Measurements from ENCODE around the gene GDF7.

Gene GDF7

DNA sequence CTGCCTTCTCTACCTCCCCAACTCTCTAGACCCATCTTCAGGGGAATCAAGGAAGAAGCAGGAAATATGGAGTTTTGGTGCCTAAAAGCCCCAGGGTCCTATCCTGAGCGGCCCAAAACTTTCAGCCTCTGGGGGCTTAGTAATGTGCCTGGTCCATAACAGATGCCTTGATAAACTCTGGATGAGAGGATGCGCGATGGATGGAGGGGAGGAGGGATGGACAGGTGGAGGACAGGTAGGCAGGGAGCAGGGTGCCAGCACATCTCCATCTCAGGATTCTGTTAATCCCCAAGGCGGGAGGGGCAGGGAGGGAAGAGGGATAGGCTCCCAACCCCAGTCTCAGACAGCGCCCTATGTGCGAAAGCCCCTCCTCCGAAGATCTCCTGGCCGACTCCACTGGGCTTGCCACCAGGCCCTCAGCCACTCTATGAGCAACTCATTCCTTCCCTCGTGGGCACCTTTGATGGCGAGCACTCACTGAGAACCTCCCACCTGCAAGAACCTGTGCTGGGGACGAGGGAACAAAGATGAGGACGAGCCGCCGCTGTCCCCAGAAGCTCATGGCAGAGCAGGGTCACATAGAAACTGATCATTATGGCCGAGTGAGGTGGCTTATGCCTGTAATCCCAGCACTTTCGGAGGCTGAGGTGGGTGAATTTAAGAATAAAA, 39.1 kb upstream of the GDF7 start:
- no peaks in the 10 kb centered on the region for H3K9me3 ChIP-seq (ENCODE audit: control insufficient read depth, low read length)
- H3K27ac ChIP-seq = no peak overlapping the region
- peaks cover 10% of the 10 kb centered on the region for H3K79me2 ChIP-seq
- H3K9ac ChIP-seq = no peak overlapping the region
- no peaks in the 10 kb centered on the region for H3K36me3 ChIP-seq (ENCODE audit: control insufficient read depth, insufficient read depth, low read length)
- H2AFZ ChIP-seq = no peak overlapping the region
- H3K4me3 ChIP-seq (ENCODE audit: low read depth, low read length) = no peak overlapping the region
- H3K4me2 ChIP-seq (ENCODE audit: low read length) = no peak overlapping the region
- no peaks in the 10 kb centered on the region for H3K27me3 ChIP-seq (ENCODE audit: control insufficient read depth, insufficient read depth, low read length)
- no peaks in the 10 kb centered on the region for H3K4me1 ChIP-seq
- TF ChIP-seq, protein P1, sequence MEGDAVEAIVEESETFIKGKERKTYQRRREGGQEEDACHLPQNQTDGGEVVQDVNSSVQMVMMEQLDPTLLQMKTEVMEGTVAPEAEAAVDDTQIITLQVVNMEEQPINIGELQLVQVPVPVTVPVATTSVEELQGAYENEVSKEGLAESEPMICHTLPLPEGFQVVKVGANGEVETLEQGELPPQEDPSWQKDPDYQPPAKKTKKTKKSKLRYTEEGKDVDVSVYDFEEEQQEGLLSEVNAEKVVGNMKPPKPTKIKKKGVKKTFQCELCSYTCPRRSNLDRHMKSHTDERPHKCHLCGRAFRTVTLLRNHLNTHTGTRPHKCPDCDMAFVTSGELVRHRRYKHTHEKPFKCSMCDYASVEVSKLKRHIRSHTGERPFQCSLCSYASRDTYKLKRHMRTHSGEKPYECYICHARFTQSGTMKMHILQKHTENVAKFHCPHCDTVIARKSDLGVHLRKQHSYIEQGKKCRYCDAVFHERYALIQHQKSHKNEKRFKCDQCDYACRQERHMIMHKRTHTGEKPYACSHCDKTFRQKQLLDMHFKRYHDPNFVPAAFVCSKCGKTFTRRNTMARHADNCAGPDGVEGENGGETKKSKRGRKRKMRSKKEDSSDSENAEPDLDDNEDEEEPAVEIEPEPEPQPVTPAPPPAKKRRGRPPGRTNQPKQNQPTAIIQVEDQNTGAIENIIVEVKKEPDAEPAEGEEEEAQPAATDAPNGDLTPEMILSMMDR (IDR thresholded peaks at IDR 0.05) = no peak

GRCh38 chr2:20629181-20629580, 37.8 kb upstream of the GDF7 start:
- H3K79me2 ChIP-seq = peaks cover 12% of the 10 kb centered on the region
- H3K4me1 ChIP-seq = no peaks in the 10 kb centered on the region
- H3K27ac ChIP-seq = no peak overlapping the region
- H2AFZ ChIP-seq = no peak overlapping the region
- H3K4me2 ChIP-seq (ENCODE audit: low read length) = no peak overlapping the region
- no peaks in the 10 kb centered on the region for H3K27me3 ChIP-seq (ENCODE audit: control insufficient read depth, insufficient read depth, low read length)
- H3K9me3 ChIP-seq (ENCODE audit: control insufficient read depth, low read length) = no peaks in the 10 kb centered on the region
- H3K36me3 ChIP-seq (ENCODE audit: control insufficient read depth, insufficient read depth, low read length) = no peaks in the 10 kb centered on the region
- TF ChIP-seq, protein P1 (IDR thresholded peaks at IDR 0.05) = no peak
- no peak overlapping the region for H3K4me3 ChIP-seq (ENCODE audit: low read depth, low read length)
- no peak overlapping the region for H3K9ac ChIP-seq

DNA sequence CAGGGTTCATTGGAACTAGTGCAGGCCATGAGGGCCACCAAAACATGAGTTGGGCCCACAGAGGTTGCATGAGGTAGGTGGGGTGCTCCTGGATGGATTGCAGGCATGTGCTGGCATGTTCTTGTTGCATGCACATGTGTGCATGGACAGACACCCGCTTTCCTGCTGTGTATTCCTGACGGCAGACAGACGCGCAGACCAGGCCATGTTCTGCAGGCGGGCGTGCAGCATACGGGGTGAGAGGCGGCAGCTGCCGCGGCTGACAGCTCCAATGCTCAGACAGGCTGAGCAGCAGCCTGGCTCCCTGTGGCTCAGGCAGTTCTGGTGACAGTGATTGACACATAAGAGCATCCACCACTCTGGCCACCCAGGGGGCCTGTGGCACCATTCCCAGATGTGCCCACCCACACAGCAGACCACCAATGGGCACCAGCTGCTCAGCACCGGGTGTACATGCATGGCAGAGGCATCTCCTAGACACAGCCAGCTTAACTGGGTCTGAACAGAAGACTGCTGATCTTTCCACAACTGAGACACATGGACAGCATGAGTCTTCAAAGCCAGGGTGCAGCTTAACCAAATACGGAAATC, 37.3 kb upstream of the GDF7 start:
- Histone ChIP-seq H3K4me1 (no peaks in the 10 kb centered on the region), H2AFZ (no peak overlapping the region), H3K36me3 (ENCODE audit: control insufficient read depth, insufficient read depth, low read length) (no peaks in the 10 kb centered on the region), H3K27me3 (ENCODE audit: control insufficient read depth, insufficient read depth, low read length) (no peaks in the 10 kb centered on the region), H3K79me2 (peaks cover 12% of the 10 kb centered on the region), H3K4me3 (ENCODE audit: low read depth, low read length) (no peak overlapping the region), H3K9ac (no peak overlapping the region), H3K27ac (no peak overlapping the region), H3K4me2 (ENCODE audit: low read length) (no peak overlapping the region), H3K9me3 (ENCODE audit: control insufficient read depth, low read length) (no peaks in the 10 kb centered on the region)
- TF ChIP-seq, protein P1 (IDR thresholded peaks at IDR 0.05) = no peak

DNA sequence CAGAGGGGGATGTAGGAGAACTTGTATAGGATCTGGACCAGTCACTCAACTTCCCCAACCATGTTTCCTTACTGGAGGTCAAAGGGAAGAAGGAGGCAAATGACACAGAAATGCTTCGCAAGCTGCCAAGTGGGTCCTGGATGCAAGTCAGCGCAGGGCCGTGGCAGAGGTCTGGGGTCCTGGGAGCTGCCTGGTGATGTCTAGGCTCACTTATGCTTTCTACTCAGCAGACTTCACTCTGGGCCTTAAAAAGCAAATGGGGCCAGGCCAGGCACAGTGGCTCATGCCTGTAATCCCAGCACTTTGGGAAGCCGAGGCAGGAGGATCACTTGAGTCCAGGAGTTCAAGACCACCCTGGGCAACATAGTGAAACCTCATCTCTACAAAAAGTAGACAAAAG, 36.0 kb upstream of the GDF7 start:
- H3K27me3 ChIP-seq (ENCODE audit: control insufficient read depth, insufficient read depth, low read length) = no peaks in the 10 kb centered on the region
- H3K4me2 ChIP-seq (ENCODE audit: low read length) = no peak overlapping the region
- peaks cover 12% of the 10 kb centered on the region for H3K79me2 ChIP-seq
- H2AFZ ChIP-seq = no peak overlapping the region
- H3K9me3 ChIP-seq (ENCODE audit: control insufficient read depth, low read length) = no peaks in the 10 kb centered on the region
- TF ChIP-seq, protein P1 (IDR thresholded peaks at IDR 0.05) = no peak
- no peaks in the 10 kb centered on the region for H3K36me3 ChIP-seq (ENCODE audit: control insufficient read depth, insufficient read depth, low read length)
- H3K27ac ChIP-seq = no peak overlapping the region
- H3K9ac ChIP-seq = no peak overlapping the region
- H3K4me1 ChIP-seq = peaks cover 4% of the 10 kb centered on the region
- H3K4me3 ChIP-seq (ENCODE audit: low read depth, low read length) = no peak overlapping the region

Measured in parathyroid adenoma (tissue), 2 donors.